Stimulated activated CD8-positive, alpha-beta memory T cell treated with anti-CD3 and anti-CD28 coated beads, Interleukin-7, amount 100 ng/mL, for 4 hours (primary cell): ENCODE measurements around the gene RFC2.
A peak's percentile ranks its signal among the peaks of the same experiment; 100 is the strongest.
"Not testable (repeated sequence)": the region's sequence is repeated elsewhere in the genome, so short reads cannot be mapped to it uniquely, and the experiment has no call there.

ENCODE experiments used
- DNase-seq, 2 donors: peaks; one replicate each; pipeline ENCODE4 v3.0.0-alpha.2; 2020; ENCODE audit warnings: low read depth in 2 of 2

The RFC2 gene

DNA sequence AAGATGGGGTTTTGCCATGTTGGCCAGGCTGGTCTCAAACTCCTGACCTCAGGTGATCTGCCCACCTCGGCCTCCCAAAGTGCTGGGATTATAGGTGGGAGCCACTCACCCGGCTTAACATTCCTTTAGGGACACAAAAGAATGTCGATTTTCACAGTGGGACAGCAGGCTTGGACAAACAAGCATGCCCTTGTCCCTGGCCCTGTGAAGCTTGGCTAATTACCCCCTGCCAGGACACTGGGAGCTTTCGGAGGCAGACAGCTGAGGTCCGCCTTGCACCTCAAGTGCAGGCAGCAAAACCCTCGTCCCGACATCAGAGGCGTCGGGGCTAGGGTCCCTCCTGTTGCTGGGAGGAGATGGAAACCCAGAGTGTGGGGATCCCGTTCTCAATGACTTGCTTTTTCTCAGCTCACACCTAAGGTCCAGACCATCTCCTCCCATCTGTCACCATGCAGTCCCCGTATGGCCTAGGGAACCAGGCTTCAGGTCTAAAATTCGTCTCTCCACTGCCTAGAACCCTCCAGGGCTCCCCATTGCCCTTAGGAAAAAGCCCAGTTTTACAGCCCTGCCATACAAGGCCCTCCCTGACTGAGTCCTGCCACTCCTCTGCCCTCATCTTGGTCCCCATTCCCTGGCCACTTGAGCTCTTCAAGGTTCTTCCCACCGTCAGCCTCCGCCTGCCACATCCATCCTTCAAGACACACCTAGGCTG lies 28.7 kb upstream of the RFC2 start:
- no peak for DNase-seq

DNA sequence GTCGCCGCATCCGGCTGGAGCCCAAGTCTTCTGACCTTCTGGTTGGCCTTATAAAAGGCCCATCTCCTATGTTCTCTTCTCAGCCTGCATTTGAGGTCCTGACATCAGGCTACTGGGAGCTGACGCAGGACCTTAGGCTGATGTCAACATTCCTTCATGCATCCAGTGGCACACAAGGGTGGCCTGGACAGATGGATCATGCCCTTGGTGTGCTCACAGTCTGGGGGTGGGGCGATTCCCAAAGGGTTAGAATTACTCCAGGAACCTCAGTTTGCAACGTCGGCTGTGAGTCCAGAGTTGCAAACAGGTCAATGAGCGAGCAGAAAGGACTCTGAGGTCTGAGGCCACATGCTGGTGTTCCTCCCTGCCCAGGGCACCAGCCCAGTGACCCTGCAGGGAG lies 26.8 kb upstream of the RFC2 start:
- no peak for DNase-seq

DNA sequence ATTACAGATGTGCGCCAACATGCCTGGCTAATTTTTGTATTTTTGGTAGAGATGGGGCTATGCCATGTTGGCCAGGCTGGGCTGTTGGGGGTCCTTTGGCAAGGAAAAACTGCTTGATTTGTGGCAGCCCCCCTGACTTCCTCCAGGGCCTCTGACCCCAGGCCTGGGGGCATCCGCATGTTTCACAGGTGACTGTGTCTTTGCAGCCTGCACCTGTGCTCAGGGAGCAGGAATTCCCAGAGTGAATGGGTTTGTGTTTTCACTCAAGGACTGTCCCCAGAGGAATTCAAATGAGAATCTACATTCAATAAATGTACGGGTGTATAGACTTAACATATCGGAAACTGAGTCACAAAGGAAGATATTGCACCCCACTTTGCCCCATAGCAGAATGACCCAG lies 23.4 kb upstream of the RFC2 start:
- DNase-seq, result no peak

DNA sequence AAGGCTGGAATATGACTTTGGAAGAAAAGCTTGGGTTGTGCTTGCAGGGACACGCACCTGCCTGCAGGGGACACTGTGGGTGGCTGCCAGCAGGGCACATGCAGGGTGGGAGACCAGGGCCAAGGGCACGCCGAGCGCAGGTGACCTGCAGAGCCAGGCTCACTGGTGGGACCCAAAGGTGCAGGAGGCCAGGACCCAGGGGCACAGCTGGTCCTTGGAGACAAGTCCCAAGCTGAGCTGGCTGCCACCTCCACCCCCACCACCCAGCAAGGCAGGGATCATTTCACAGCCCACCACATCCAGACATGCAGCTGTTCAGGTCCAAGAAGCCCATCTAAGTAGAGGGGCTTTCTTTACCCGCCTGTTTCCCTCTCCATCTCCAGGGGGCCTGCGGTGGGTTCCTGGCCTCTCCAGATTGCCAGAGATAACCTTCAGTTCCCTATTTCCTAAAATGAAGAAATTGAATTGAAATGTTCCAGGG lies 21.2 kb upstream of the RFC2 start:
- DNase-seq, result no peak

DNA sequence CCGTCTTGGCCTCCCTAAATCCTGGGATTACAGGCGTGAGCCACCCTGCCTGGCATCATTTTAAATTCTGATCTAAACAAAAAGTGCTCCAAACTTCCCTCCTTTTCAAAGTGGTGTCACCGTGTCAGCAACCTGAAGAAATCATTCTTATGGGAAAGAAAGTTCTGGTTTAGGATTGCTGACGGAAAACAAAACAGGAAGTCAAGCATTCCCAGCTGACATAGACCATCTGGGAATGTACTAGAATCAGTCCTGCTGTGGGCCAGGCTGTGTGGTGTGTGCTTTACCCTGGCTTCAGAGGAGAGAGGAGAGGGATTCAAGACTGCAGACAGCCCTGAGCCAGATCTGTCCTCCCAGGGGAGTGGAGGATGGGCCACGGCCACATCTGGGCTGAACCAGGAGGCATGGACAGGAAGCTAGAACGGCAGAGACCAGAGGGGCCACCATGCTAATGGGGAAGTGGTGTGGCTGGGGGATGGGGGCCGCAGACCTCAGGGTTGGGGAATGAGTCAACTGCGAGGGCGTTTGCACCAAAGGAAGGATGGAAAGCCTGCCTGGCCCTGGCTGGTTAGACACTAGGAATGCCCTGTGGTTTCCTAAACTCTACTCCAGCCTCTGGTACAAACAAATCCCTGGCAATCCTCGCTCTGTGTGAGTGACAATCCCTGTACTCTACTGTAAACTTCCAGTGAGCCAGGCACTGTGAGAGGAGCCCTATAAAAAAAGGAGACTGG lies 18.3 kb upstream of the RFC2 start:
- DNase-seq, result no peak

DNA sequence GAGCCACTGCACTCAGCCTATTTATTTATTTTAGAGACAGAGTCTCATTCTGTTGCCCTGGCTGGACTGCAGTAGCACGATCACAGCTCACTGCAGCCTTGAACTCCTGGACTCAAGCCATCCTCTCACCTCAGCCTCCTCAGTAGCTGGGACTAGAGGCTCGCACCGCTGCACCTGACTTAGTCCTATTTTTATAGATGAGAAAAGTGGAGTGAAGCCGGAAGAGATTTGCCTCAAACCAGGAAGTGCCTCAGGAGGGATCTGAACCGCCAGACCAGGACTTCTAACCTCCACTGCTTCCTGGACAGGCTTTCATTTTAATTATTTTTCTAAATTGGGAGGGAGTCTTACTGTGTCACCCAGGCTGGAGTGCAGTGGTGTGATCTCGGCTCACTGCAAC lies 17.5 kb upstream of the RFC2 start:
- DNase-seq, result no peak

DNA sequence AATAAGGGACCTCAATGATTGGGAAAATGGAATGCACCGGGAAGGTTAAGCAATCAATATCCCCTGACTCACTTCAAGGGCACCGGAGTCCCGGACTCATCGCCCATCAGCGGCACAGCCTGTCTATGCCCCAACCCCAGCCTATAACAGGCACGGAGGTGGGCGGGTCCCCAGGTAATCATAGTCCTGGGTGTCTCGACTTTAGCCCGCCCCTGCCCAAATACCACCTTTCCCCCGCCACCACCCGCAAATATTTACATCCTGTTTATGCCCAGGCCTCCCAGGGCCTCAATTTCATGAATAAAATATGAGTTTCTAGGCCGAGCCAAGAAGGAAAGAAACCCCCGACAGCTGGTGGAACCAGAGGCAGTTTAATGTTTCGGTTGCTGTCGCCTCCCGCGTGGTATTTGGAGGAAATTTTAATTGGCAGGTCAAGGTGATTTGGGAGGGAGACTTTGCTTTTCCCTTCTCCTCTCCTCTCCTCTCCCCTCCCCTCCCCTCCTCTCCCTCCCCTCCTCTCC lies 15.6 kb upstream of the RFC2 start:
- peak; percentile 24 to 36 for DNase-seq

DNA sequence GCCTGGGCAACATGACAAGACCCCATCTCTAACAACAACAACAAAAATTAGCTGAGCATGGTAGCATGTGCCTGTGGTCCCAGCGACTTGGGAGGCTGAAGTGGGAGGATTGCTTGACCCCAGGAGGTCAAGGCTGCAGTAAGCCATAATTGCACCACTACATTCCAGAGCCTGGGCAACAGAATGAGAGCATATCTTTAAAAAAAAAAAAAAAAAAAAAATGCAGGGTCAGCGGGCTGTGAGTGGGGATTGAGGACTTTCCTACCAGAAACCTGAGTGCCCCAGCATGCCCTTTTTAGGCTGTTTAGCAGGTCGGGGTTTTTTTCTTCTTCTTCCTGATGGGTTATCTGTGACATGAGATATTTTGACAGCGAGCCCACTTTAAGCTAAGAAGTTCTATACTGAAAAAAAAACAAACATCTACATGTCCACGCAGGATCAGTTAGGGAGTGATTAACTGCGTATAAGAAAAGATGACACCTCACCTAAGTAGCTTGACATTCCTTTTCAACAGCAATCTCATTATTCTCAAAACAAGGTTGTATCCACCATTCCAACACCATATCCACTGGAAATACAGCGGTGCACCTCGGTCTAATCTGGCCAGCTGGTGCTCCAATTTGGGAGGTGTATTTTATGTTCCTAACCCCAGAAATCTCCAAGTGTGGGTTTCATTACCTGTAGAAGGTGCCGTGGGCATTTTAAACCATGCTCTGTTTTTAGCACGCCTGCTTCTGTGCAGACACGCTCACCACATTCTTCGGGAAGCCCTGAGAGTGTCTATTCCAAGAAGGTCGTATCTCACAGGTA lies 13.8 kb upstream of the RFC2 start:
- no peak for DNase-seq

DNA sequence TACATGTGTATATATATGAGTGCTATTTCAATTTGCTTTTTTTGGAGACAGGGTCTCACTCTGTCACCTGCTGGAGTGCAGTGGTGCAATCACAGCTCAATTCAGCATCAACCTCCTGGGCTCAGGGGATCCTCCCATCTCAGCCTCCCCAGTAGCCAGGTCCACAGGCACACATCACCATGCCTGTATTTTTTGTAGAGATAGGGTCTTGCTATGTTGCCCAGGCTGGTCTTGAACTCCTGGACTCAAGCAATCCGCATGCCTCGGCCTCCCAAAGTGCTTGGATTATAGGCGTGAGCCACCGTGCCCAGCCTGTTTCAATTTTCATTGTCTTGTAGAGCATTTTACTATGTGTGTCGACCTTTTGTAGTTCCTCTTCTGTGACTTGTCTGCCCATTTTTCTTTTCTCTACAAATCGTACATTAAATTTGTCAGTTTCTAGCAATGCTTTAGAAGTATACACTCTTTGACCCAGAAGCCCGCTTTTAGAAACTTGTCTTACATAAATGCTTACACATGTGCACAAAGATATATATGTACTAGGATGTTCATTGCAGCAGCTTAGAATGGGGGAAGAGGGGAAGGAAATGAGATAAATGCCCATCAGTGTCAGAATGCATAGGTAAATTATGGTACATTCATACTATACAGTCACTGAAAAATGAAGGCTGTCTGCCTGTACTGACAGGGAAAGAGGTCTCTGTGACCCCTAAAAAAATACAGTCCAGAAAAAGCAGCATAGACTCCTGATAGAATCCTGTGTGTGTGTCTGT lies 12.2 kb upstream of the RFC2 start:
- no peak for DNase-seq

DNA sequence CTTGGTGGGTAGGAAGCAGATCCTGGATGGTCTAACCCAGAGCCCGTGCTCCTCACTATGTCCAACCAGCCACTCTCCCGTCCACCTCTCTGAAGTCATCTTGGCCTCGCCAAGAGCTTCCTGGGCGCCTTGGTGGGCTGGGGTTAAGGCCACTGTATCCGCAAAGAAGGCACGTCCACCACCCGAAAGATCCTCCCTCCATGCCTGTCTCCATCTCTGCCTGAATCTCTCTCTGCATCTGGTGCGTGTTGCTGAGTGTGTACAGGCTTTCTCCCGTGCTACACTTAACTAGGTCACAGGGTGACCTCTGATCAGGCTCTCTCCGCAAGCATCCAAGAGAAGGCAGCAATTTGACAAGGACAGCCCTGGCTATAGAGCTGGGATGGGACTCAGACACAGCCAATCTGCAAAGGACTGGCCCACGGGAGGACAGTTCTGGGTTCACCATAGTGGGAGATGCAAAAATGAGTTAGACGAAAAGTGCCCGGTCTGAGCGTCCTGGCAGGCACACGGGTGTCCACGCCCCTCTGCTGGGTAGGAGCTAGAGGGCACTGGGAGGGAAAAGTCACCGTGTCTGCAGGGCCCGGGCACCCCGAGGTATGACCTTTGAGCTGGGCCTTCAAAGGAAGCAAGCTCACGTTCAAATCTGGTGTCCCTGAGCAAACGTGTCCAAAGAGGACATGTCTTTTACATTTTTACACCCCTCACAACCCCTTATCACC lies 9.4 kb upstream of the RFC2 start:
- DNase-seq, result no peak

DNA sequence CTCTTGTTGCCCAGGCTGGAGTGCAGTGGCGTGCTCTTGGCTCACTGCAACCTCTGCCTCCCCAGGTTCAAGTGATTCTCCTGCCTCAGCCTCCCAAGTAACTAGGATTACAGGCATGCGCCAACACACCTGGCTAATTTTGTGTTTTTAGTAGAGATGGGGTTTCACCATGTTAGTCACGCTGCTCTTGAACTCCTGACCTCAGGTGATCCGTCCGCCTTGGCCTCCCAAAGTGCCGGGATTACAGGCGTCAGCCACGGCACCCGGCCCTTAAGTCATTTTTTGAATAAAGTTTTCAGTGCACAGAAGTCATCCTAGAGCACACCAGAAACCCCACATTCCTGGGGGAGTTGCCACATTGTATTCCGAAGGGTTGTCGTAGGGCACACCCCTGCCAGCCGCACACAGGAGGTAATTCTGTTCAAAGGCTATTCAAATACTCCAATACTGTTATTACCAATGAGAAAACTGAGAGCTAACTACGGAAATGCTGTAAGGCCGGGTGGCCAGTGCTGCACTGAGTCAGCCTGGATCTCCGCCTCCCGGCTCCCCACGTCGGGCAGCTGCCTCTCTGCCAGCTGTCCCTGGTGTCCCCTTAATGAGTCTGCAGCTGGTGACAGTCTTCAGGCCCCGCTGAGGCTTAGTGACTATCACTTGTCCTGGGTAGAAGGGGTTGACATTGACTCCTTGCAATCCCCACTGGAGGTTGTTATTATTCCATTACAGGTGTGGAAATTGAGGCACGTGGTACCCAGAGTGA lies 8.6 kb upstream of the RFC2 start:
- no peak for DNase-seq

DNA sequence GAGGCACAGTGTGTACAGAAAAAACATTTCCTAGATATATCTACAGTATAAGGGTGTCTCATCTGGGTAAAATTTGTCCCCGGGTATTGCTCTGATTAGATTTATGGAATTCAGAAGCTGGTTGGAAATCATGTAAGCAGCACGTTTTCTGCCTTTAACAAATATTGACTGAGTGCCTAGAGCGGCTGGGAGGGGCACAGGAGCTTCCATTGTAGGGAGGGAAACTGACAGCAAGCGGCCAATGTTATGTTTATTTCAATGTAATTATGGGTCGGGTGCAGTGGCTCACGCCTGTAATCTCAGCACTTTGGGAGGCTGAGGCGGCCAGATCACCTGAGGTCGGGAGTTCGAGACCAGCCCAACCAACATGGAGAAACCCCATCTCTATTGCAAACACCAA lies 4.4 kb upstream of the RFC2 start:
- DNase-seq, result no peak

DNA sequence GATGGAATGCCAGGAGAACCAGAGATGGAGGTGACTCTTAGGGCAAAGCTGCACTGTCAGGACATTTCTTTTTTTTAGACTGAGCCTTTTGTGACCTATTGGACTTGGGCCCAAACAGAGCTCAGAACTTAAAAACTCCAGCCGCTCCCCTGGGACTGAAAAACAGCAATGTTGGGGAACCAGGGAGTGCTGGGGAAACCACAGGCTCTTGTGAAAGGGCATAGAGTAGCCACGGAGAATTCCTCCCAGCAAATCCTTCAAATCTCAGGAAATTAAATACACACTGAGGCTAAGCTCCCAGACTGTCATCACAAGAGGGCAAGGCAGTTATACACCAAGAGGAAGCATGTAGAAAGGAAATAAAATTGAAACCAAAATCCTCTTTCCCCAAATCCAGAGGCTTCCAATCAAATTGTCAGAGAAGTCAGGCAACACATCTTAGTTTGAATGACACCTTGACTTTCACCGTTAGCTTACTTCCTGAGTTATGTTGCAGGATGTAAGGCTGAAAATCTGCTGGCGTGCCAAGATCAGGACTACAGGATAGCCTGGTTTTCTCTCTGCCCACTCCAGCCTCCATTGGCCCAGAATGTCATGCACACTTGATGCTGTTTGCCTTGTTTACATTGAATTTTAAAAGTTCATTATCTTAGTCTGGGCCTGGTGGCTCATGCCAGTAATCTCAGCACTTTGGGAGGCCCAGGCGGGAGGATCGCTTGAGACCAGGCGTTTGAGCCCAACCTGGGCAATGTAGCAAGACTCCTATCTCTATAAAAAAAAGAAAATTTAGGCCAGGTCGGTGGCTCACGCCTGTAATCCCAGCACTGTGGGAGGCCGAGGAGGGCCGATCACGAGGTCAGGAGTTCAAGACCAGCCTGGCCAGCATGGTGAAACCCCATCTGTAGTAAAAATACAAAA lies 2.6 kb upstream of the RFC2 start:
- no peak for DNase-seq

DNA sequence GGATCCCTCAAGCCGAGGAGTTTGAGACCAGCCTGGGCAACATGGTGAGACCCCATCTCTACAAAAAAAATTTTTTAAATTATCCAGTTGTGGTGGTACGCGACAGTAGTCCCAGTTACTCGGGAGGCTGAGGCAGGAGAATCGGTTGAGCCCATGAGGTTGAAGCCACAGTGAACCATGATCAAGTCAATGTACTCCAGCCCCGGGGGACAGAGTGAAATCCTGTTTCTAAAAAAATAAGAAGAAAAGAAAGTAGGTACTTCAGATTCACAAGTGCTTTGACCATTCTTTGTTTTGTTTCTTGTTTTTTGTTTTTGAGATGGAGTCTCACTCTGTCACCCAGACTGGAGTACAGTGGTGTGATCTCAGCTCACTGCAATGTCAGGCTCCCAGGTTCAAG lies 1.3 kb upstream of the RFC2 start:
- DNase-seq, result not testable (repeated sequence)

DNA sequence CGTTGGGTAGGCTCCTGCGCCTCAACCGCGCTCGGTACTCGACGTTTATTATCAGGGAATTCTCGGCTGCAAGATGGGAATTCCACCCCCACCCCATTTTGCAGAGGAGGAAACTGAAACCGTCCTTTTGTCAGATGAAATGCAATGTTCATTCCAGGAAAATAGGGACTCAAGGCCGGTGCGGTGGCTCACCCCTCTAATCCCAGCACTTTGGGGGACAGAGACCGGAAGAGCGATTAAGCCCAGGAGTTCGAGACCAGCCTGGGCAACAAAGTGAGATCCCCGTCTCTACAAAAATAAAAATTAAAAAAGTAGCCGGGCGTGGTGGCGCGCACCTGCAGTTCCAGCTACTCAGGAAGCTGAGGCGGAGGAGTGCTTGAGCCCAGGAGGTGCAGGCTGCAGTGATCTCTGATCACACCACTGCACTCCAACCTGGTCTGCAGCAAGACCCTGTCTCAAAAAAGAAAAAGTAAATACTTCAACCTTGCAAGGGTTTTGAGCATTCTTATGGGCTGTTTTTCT lies 720 bp upstream of the RFC2 start:
- DNase-seq, result no peak

DNA sequence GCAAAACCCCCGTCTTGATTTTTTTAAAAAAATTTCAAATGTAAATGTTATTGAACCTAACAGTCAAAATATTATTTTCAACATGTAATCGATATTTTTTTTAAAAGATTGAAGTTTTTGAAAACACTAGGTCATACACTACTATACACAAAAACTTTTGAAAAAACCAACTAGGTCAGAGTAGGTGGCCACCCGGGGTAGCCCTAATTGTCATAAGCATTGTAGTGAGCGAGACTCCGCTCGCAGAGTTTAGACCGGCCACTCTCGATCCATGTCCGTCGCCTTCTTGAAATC lies 417 bp downstream of the RFC2 start:
- no peak for DNase-seq

DNA sequence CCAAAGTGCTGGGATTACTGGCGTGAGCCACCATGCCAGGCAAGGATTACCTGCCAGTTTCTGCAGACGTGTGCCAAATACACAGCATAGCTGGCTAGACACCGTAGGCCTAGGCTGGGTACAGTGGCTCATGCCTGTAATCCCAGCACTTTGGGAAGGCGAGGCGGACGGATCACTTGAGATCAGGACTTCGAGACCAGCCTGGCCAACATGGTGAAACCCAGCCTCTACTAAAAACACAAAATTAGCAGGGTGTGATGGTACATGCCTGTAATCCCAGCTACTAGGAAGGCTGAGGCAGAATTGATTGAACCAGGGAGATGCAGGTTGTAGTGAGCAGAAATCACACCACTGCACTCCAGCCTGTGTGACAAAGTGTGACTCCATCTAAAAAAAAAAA lies 868 bp downstream of the RFC2 start:
- DNase-seq, result no peak

DNA sequence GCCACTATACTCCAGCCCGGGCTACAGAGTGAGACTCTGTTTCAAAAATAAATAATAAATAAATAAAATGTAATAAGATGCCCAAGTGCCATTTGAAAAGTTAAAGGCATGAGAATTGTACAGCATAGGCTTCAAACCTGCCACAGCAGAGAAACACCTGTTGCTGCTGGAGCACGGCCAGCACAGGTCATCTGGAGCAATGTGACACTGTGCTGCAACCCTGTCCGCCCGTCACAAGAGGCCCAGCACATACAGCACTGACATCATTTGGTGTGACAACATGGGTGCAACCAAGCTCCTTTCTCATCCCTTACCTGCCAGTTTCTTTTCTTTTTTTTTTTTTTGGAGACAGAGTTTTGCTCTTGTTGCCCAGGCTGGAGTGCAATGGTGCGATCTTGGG lies 1.3 kb downstream of the RFC2 start:
- DNase-seq, result no peak

DNA sequence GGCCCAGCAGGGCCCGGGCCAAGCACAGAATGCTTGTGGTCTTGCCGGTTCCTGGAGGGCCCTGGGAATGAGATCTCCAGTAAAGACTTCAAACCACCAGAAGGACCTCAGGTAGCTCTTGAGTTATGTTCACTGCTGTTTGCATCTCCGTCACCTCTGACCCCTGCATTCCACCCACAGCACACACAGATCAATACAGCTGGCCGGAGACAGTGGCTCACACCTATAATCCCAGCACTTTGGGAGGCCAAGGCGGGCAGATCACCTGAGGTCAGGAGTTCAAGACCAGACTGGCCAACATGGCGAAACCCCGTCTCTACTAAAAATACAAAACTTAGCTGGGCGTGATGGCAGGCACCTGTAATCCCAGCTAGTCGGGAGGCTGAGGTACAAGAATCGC lies 5.1 kb downstream of the RFC2 start:
- not testable (repeated sequence) for DNase-seq
